Lower leg skin (tissue), 3 donors: ENCODE measurements around the gene CAMK2A.

Source experiments
- CTCF ChIP-seq, 3 donors: fragments of 450-650 bp; IDR thresholded peaks; one replicate each; pipeline ENCODE4 v1.5.1; 2016; ENCODE audit warnings: antibody characterized with exemption in 3 of 3, mild to moderate bottlenecking in 3 of 3, moderate library complexity in 2 of 3
- POLR2A ChIP-seq, 2 donors: fragments of 450-650 bp; IDR thresholded peaks; one replicate each; pipeline ENCODE4 v1.6.1; 2016 to 2017; ENCODE audit warnings: antibody characterized with exemption in 2 of 2, mild to moderate bottlenecking in 1 of 2, moderate library complexity in 1 of 2

DNA sequence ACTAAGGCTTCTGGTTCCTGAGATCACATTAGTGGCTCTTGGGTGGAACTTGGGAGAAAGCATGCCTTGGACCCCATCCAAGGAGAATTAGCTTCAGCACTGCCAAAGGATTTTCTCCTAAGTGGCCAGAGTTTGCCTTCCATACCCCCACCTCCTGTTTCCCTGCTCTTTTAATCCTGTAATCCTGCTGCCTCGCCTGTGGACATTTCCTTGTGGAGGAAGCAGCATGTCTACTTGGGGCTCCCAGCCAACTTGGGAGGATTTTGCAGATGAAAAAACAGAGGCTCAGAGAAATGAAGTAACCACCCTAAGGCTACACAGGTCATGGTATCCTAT lies 11.6 kb upstream of the CAMK2A start:
- TF ChIP-seq CTCF (IDR thresholded peaks at IDR 0.05) (no peak), POLR2A (IDR thresholded peaks at IDR 0.05) (no peak)
